Endothelial cell of hepatic sinusoid (primary cell): ENCODE measurements around the gene ZMAT5.

Experiments
- in situ Hi-C: cut with HindIII; loops from 2 replicates; pipeline ENCODE4 v1.10.0; 2017; ENCODE audit warnings: low sequenced_read_pairs

ZMAT5 gene

DNA sequence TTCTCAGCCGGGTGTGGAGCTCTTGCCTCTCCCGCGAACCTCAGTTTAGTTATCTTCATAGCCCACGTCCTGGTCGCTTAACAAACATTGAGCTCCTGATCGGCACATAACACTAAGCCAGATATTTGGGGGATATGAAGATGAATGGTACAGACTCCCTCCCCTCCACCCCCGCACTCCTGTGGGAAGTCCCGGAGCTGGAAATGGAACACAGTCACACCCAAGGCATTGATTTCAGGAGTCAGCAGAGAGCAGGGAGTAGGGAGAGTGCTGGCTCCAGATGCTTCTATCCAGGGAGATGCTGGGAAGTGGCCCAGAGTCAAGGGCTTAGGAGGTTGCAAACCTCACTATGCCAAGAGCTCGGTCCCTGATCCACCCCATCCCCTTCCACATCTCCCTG is 73.1 kb downstream of the ZMAT5 start:
- in situ Hi-C loops = loop anchor here (25.0 kb wide), 1 partner anchor 344 kb away; no protein-coding TSS in a partner anchor

DNA sequence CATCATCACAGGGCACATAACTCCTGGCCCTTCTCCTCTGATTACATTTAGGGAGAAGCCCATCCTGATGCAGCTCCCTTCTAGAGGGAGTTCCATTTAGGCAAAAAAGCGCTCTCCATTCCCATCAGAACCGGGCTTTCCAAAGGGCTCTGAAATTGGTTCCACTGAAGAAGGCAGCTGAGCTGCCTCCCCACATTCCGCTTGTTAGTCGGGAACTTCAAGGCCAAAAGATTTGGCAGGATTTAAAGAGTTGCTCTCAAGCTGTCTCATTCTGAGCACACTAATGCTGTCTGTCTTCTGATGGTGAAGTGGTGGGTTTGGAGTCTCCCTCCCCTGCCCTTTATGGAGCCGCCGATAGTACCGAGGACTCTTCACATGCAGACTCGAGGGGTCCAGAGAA is 73.6 kb downstream of the ZMAT5 start:
- in situ Hi-C loops = loop anchor here (25.0 kb wide), 1 partner anchor 344 kb away; no protein-coding TSS in a partner anchor

- in situ Hi-C loops = loop anchor here (25.0 kb wide), 1 partner anchor 345 kb away; no protein-coding TSS in a partner anchor
These were observed 74.5 kb downstream of the ZMAT5 start for GRCh38 chr22:29692327-29692640.

GRCh38 chr22:29691636-29692326 is 75.0 kb downstream of the ZMAT5 start:
- in situ Hi-C loops = loop anchor here (25.0 kb wide), 1 partner anchor 346 kb away; no protein-coding TSS in a partner anchor

GRCh38 chr22:29690476-29690875 is 76.3 kb downstream of the ZMAT5 start:
- in situ Hi-C loops = loop anchor here (25.0 kb wide), 1 partner anchor 347 kb away; no protein-coding TSS in a partner anchor

GRCh38 chr22:29689880-29690213 is 77.0 kb downstream of the ZMAT5 start:
- in situ Hi-C loops = loop anchor here (25.0 kb wide), 1 partner anchor 347 kb away; no protein-coding TSS in a partner anchor

DNA sequence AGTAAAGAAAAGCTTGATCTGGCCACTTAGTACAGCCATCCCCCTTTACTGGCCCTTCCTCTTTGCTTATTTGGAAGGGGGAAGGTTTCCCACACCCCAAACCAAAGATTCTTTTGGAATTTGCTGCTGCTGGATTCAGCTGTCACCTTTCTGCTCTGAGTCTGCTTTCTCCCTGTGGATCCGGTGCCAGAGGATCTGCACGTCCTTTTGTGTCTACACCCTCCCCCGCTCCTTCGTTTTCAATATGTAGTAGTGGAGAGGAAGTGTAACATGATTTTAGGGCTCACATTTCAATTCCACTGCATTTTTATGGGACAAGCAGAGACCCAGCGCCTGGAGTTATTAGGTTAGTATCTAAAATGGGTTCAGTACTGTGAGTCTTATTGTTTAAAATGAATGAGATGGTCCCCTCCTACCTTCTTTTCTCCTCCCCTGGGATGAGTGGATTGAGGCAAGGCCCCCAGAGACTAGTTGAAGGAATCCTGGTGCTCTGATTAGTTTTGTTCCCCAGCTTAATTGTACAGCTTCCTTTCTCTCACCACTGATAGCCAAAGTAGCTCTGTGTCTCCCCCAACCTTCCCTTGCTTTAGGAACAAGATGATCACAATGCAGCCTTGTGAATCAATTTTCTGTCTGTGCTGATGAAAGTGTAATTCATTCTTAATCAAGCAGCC is 77.5 kb downstream of the ZMAT5 start:
- in situ Hi-C loops = loop anchor here (25.0 kb wide), 1 partner anchor 348 kb away; no protein-coding TSS in a partner anchor

DNA sequence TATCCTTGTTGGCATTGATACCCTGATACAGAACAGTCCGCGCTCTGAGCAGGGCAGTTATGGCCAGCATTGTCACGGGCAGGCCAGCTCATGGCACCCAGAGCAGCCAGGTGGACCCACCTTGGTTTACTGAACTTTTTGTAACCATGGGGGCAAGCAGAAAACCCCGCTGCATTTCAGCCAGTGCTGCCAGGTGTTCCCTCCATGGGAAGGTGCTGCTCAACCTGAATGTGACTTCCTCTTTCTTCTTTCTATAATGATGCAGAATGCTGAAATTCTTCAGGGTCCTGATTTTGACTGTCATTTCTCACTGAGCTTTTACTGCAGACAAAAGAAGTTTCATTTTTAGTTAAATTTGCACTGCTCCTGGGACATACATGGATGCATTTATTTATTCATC is 82.6 kb downstream of the ZMAT5 start:
- in situ Hi-C loops = loop anchor here (25.0 kb wide), 1 partner anchor 353 kb away; no protein-coding TSS in a partner anchor

- in situ Hi-C loops = loop anchor here (25.0 kb wide), 1 partner anchor 354 kb away; no protein-coding TSS in a partner anchor
These were observed 83.3 kb downstream of the ZMAT5 start for GRCh38 chr22:29683536-29683935.
